Measurements from ENCODE around the gene HECTD4. TPM values are rescaled to one million over a fixed set of nuclear protein-coding genes. Genes with fewer than 3 reads are reported as not detected.
"Not testable (repeated sequence)": the region's sequence is repeated elsewhere in the genome, so short reads cannot be mapped to it uniquely, and the experiment has no call there.

HECTD4 gene
- total RNA-seq, 1 donor from 2014 or later = 30.5 TPM

- peak; percentile 73 for ATAC-seq
Observed at GRCh38 chr12:112350593-112351592, 31.3 kb downstream of the HECTD4 start.

- ATAC-seq = no peak
Observed at GRCh38 chr12:112349431-112349830, 32.8 kb downstream of the HECTD4 start.

- ATAC-seq = not testable (repeated sequence)
Observed at GRCh38 chr12:112348926-112349325, 33.3 kb downstream of the HECTD4 start.

GRCh38 chr12:112347581-112347982, 34.6 kb downstream of the HECTD4 start:
- ATAC-seq = no peak

- ATAC-seq = no peak
Observed at GRCh38 chr12:112346194-112346593, 36.0 kb downstream of the HECTD4 start.

- ATAC-seq = no peak
Observed at GRCh38 chr12:112344220-112344619, 38.0 kb downstream of the HECTD4 start.

- no peak for ATAC-seq
Observed at GRCh38 chr12:112342587-112342986, 39.6 kb downstream of the HECTD4 start.

- ATAC-seq = peak; percentile 76
Observed at GRCh38 chr12:112341046-112341825, 41.0 kb downstream of the HECTD4 start.

- ATAC-seq = no peak
Observed at GRCh38 chr12:112340230-112340629, 42.0 kb downstream of the HECTD4 start.

GRCh38 chr12:112334999-112335398, 47.2 kb downstream of the HECTD4 start:
- not testable (repeated sequence) for ATAC-seq

- ATAC-seq = no peak
Observed at GRCh38 chr12:112333019-112333418, 49.2 kb downstream of the HECTD4 start.

GRCh38 chr12:112331886-112332285, 50.3 kb downstream of the HECTD4 start:
- ATAC-seq = no peak

- ATAC-seq = no peak
Observed at GRCh38 chr12:112330706-112331105, 51.5 kb downstream of the HECTD4 start.

- no peak for ATAC-seq
Observed at GRCh38 chr12:112328456-112329124, 53.6 kb downstream of the HECTD4 start.

GRCh38 chr12:112327209-112327938, 54.9 kb downstream of the HECTD4 start:
- no peak for ATAC-seq

GRCh38 chr12:112325622-112326207, 56.5 kb downstream of the HECTD4 start:
- ATAC-seq = no peak

GRCh38 chr12:112325157-112325556, 57.1 kb downstream of the HECTD4 start:
- no peak for ATAC-seq

- no peak for ATAC-seq
Observed at GRCh38 chr12:112322882-112323547, 59.2 kb downstream of the HECTD4 start.

- no peak for ATAC-seq
Observed at GRCh38 chr12:112322441-112322840, 59.8 kb downstream of the HECTD4 start.

GRCh38 chr12:112321245-112321644, 61.0 kb downstream of the HECTD4 start:
- ATAC-seq = no peak

- no peak for ATAC-seq
Observed at GRCh38 chr12:112319395-112319794, 62.8 kb downstream of the HECTD4 start.
